Right cardiac atrium (tissue), 5 donors: ENCODE measurements around the gene DPP7. TPM values are rescaled to one million over a fixed set of nuclear protein-coding genes. Genes with fewer than 3 reads are reported as not detected.

Experiments
- ATAC-seq, 2 donors: fragments of 200-7000 bp; cut with Tn5 transposase; one replicate each; pipeline versions ENCODE4 v1.8.0 to v1.9.1; 2020; ENCODE audit warnings: moderate library complexity in 2 of 2, mild to moderate bottlenecking in 1 of 2
- DNase-seq, 3 donors: peaks; one replicate each; pipeline ENCODE4 v3.0.0-alpha.2; 2020
- H3K27ac ChIP-seq: one replicate; pipeline ENCODE4 v1.5.1; 2013; ENCODE audit warnings: mild to moderate bottlenecking, low read length, control low read depth, moderate library complexity
- H3K27me3 ChIP-seq: one replicate; pipeline ENCODE4 v1.6.1; 2013; ENCODE audit not compliant: control insufficient read depth, insufficient read depth
- H3K4me1 ChIP-seq: one replicate; pipeline ENCODE4 v1.6.1; 2013; ENCODE audit warnings: low read length; ENCODE audit not compliant: control insufficient read depth, insufficient read depth
- H3K4me3 ChIP-seq: one replicate; pipeline ENCODE4 v1.5.1; 2013; ENCODE audit warnings: low read length, control low read depth
- H3K9me3 ChIP-seq: one replicate; pipeline ENCODE4 v1.6.1; 2013; ENCODE audit warnings: low read length; ENCODE audit not compliant: control insufficient read depth
- WGBS: extraction: QIAGEN DNeasy Blood & Tissue Kit; methylation state at CpG from one replicate; pipeline ENCODE4 v1.1.7; 2013; 5-methylcytosine and 5-hydroxymethylcytosine counted together
- intact Hi-C, 4 donors: fragments of 100-400 bp; cut with DNase I; formaldehyde crosslinking; loops; one replicate each; pipeline versions ENCODE4 v1.11.0 to v1.14.0; 2022 to 2023
- polyA plus RNA-seq: library from polyadenylated mRNA; stranded (reverse); fragments of 200-250 nt; gene quantifications from one replicate; pipeline ENCODE4 v1.2.3, GENCODE V29; 2013
- total RNA-seq, 4 donors: library from RNA; stranded (reverse); fragmentation: NEBNext Ultra II Directional; extraction: Animal tissue kit (Norgen Biotek cat#: 25700); gene quantifications; one replicate each; pipeline ENCODE4 v1.2.1, GENCODE V29; 2021
- donor health status: healthy with polysubstance abuse.
- donor health status: DM: no; HTN: yes; CAD: no.
- donor health status: DM: no; HTN: no; CAD: no.
- donor health status: DM: no; HTN: yes; CAD: no; lungs with severe emphysema.
- donor health status: DM: yes; HTN: yes; CAD: no.

Gene DPP7
- total and polyA plus RNA-seq, 5 donors, result 211 to 288 (median 241) TPM

DNA sequence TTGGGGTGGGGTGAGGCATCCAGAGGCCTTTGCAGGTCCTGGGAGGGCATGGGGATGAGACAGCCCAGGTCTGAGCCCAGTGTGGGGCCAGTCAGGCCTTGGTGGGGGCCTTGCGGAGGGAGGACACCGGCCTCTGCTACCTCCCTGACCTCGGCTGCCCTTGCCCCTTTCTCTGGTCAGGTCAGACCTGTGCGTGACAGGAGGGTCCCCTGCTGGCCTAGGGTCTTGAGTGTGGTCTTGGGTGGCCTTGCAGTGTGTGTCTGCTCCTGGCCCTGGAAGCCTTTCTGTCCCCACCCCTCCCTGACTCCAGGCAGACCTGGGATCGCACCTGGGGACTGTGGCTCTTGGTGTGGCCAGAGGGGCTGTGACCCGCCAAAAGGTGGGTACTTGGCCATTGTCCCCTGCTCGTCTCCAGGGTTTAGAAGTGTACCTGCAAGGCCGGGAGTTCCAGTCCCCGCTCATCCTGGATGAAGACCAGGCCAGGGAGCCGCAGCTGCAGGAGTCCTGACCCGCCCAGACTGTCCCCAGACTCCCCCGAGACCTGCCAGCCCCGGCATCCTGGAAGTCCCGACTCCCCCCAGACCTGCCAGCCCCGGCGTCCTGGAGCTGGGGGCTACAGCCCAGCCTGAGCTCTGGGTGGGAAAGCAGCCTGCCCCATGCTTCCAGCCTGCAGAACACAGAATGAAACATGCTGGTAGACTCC, 32.2 kb downstream of the DPP7 start:
- ATAC-seq (no peak), DNase-seq (peak in 2 of 3 donors; percentile 58 to 68)
- Histone ChIP-seq H3K9me3 (no peaks in the 10 kb centered on the region), H3K27ac (no peak overlapping the region), H3K4me1 (no peaks in the 10 kb centered on the region), H3K27me3 (no peaks in the 10 kb centered on the region), H3K4me3 (no peak overlapping the region)
- intact Hi-C loops, result no loop called here
- 91% methylated on average over 16 of the region's 16 CpGs for WGBS

- ATAC-seq, result no peak
- Histone ChIP-seq H3K27me3 (no peaks in the 10 kb centered on the region), H3K27ac (no peak overlapping the region), H3K4me3 (no peak overlapping the region), H3K9me3 (no peaks in the 10 kb centered on the region), H3K4me1 (no peaks in the 10 kb centered on the region)
- DNase-seq, result peak in 2 of 3 donors; percentile 43 to 60
- 94% methylated on average over 24 of the region's 24 CpGs for WGBS
- intact Hi-C loops, result no loop called here
Measured at GRCh38 chr9:137080260-137081122, 34.0 kb downstream of the DPP7 start.

DNA sequence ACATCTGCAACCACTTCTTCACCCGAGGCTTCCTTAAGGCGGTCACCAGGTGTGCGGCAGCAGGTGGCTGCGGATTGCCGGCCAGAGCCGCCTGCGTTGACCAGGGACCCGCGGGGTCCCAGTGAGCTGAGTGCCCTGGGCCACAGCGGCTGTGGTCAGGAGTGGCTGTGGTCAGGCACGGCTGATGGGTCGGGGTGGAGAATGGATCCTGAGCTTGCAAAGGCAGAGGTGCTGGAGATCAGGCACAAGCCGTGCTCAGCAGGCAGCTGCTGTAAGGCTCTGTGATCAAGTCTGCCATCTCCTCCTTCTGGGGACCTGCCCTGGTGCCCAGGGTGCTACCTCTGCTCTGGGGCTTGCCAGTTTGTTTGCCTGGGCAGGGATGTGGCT, 35.1 kb downstream of the DPP7 start:
- H3K27ac ChIP-seq, result no peak overlapping the region
- H3K9me3 ChIP-seq, result no peaks in the 10 kb centered on the region
- ATAC-seq (no peak), DNase-seq (peak in 2 of 3 donors; percentile 52 to 63)
- no peak overlapping the region for H3K4me3 ChIP-seq
- intact Hi-C loops, result no loop called here
- H3K27me3 ChIP-seq, result no peaks in the 10 kb centered on the region
- 92% methylated on average over 13 of the region's 13 CpGs for WGBS
- H3K4me1 ChIP-seq, result no peaks in the 10 kb centered on the region

DNA sequence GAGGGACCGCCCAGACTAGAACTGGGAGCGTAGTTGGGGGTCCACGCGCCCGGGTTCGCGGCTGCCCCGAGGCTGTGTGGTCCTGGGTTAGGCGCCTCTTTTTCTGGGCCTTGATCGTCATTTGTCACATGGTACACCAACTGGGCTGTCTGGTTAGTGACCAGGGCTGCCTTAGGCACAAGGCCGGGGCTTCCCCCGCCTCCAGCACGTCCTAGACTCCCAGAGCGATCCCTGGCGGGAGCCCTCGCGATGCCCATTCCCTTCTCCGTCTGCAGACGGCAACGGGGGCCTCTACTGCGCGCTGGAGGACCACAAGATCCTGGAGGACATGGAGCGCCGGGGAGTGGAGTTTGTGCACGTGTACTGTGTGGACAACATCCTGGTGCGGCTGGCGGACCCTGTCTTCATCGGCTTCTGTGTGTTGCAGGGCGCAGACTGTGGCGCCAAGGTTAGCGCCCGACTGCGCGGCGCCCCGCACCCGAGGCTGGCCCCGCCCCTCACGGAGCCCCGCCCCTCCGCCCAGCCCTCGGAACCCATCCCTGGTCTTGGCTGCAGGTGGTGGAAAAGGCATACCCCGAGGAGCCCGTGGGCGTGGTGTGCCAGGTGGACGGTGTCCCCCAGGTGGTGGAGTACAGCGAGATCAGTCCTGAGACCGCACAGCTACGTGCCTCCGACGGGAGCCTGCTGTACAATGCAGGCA, 35.7 kb downstream of the DPP7 start:
- peak in 2 of 3 donors; percentile 49 to 57 for DNase-seq
- H3K4me3 ChIP-seq, result no peak overlapping the region
- no peak for ATAC-seq

DNA sequence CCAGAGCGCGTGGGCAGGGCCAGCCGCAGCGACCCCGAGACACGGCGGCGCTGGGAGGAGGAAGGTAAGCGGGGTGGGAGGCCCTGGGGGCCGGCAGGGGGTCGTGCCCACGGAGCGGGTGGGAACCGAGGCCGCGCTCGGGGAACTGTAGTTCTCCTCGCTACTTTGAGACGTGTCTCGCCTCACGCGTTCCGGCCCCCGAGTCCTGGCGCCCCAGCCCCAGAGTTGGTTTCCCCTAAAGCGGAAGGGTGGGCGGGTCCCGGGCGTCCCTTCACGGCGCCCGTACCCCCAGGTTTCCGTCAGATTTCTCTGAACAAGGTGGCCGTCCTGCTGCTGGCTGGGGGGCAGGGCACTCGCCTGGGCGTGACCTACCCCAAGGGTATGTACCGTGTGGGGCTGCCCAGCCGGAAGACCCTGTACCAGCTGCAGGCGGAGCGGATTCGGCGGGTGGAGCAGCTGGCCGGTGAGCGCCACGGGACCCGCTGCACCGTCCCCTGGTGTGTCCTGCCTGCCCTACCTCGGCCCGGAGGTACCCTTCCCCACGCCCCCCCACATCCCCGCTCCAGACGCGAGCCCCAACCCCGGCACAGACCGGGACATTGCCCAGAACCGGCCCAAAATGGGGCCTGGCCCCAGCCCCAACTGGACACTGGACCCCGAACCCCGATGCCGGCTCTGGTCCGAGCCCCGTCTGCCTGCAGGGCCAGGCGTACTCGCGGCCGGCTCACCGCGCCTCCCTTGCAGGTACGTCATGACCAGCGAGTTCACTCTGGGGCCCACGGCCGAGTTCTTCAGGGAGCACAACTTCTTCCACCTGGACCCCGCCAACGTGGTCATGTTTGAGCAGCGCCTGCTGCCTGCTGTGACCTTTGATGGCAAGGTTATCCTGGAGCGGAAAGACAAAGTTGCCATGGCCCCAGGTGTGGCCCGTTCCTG, 36.5 kb downstream of the DPP7 start:
- Histone ChIP-seq H3K27ac (peak overlapping the region; percentile 16), H3K9me3 (no peaks in the 10 kb centered on the region), H3K4me1 (no peaks in the 10 kb centered on the region), H3K4me3 (peak overlapping the region; percentile 74), H3K27me3 (no peaks in the 10 kb centered on the region)
- 20% methylated on average over 76 of the region's 76 CpGs for WGBS
- intact Hi-C loops, result no loop called here
- ATAC-seq, result peak; percentile 17 to 30
- peak in 2 of 3 donors; percentile 74 to 76 for DNase-seq

More for the DNA sequence above, 35.7 kb downstream of the DPP7 start:
- no peaks in the 10 kb centered on the region for H3K9me3 ChIP-seq
- H3K4me1 ChIP-seq, result no peaks in the 10 kb centered on the region
- no peaks in the 10 kb centered on the region for H3K27me3 ChIP-seq
- no peak overlapping the region for H3K27ac ChIP-seq
- intact Hi-C loops, result no loop called here
- 77% methylated on average over 51 of the region's 51 CpGs for WGBS

DNA sequence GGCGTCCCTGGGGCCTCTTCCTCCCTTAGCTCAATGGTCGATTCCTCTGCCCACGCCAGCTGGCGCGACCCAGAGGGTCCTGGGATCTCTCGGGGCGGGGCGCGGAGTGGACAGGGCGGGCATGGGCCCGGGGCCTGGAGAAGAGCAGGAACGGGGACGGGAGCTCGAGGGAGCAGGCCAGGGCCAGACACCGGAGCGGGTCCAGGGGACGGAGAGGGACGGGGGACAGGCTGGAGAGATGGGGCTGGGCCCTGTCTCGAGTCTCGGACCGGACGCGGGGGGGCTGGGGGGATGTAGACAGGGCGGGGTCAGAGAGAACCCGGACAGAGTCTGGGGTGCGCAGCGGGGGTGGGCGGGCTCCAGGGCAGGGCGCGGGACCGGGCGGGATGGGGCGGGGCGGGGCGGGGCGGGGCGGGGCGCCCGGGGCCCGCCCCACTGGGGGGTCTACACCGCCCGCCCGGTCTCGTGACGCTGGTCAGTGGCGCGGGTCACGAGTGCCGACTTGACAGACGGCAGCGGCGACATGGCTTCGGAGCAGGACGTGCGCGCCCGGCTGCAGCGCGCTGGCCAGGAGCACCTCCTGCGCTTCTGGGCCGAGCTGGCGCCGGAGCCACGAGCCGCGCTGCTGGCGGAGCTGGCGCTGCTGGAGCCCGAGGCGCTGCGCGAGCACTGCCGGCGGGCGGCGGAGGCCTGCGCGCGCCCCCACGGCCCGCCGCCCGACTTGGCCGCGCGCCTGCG, 37.4 kb downstream of the DPP7 start, which contains the start of gene UAP1L1:
Gene UAP1L1, plus strand, starts transcription at position 508 of the 738 bp plus-strand sequence. Its CDS starts 16 bp downstream, at position 524.
- peak within 1 kb of the TSS; percentile 50 for H3K27ac ChIP-seq
- peak; percentile 67 to 77 for ATAC-seq
- WGBS, result under 1% methylated on average over 87 of the region's 87 CpGs

GRCh38 chr9:137076636-137077009, 37.9 kb downstream of the DPP7 start:
- no peaks in the 10 kb centered on the region for H3K27me3 ChIP-seq
- no peaks in the 10 kb centered on the region for H3K9me3 ChIP-seq
- H3K27ac ChIP-seq, result peak overlapping the region; percentile 50
- H3K4me3 ChIP-seq, result peak overlapping the region; percentile 74
- no peaks in the 10 kb centered on the region for H3K4me1 ChIP-seq
- intact Hi-C loops, result no loop called here
- DNase-seq, result no peak
- 56% methylated on average over 15 of the region's 15 CpGs for WGBS
- no peak for ATAC-seq

More for the DNA sequence above, 37.4 kb downstream of the DPP7 start, which contains the start of gene UAP1L1:
- Histone ChIP-seq H3K27me3 (no peaks in the 10 kb centered on the region), H3K4me3 (peak within 1 kb of the TSS; percentile 74), H3K4me1 (no peaks in the 10 kb centered on the region), H3K9me3 (no peaks in the 10 kb centered on the region)
- intact Hi-C loops, result no loop called here
- DNase-seq, result peak; percentile 75 to 94 (median 93)

DNA sequence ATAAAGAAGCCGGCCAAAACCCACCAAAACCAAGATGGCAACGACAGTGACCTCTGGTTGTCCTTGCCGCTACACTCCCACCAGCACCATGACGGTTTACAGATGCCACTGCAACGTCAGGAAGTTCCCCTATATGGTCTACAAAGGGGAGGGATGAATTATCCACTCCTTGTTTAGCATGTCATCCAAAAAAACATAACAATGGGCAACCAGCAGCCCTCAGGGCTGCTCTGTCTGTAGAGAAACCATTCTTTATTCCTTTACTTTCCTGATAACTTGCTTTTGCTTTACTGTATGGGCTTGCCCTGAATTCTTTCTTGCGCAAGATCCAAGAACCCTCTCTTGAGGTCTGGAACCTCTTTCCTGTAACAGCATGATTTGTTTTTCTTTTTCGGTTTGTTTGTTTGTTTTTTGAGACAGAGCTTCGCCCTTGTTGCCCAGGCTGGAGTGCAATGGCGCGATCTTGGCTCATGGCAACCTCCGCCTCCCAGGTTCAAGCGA, 39.2 kb downstream of the DPP7 start:
- no peak for ATAC-seq

DNA sequence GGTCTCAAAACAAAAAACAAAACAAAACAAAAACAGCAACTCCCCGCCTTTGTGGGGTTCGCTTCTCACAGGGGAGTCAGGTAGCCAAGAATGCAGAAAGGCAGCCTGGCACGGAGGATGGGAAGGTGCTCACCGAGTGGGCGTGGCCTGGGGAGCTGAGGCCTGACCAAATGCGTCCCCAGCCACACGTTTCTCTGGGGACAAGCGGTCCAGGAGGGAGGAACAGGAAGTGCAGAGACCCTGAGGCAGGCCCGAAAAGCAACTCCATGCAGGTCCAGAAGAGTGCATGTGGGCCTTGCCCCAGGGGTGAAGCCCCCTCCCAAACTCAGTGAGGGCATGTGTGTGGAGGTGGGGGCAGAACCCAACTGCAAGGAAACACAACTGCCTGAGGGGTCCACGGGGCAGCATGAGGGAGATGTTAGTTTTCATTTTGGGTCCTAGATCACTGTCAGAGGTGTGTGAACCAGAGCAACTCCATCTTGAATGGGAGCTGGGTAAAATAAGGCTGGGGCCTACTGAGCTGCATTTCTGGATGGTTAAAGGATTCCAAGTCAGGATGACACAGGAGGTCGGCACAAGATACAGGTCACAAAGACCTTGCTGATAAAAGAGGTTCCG, 39.8 kb downstream of the DPP7 start:
- no peak overlapping the region for H3K4me3 ChIP-seq
- H3K27me3 ChIP-seq, result no peaks in the 10 kb centered on the region
- ATAC-seq (no peak), DNase-seq (peak in 2 of 3 donors; percentile 48 to 50)
- H3K4me1 ChIP-seq, result no peaks in the 10 kb centered on the region
- WGBS, result 85% methylated on average over 12 of the region's 12 CpGs
- no peaks in the 10 kb centered on the region for H3K9me3 ChIP-seq
- intact Hi-C loops, result no loop called here
- no peak overlapping the region for H3K27ac ChIP-seq

More for the DNA sequence above, 39.2 kb downstream of the DPP7 start:
- no peaks in the 10 kb centered on the region for H3K4me1 ChIP-seq
- H3K9me3 ChIP-seq, result no peaks in the 10 kb centered on the region
- H3K4me3 ChIP-seq, result no peak overlapping the region
- intact Hi-C loops, result no loop called here
- no peaks in the 10 kb centered on the region for H3K27me3 ChIP-seq
- no peak overlapping the region for H3K27ac ChIP-seq
- DNase-seq, result peak in 1 of 3 donors; percentile 4
- 82% methylated on average over 12 of the region's 12 CpGs for WGBS
